Tibial nerve (tissue), 4 donors: Measurements from ENCODE around the gene ARMC3. TPM values are rescaled to one million over a fixed set of nuclear protein-coding genes. Genes with fewer than 3 reads are reported as not detected.

Experiments
- DNase-seq, 2 donors: peaks; one replicate each; pipeline ENCODE4 v3.0.0-alpha.2; 2019; ENCODE audit warnings: low spot score in 2 of 2
- H3K27ac ChIP-seq, 4 donors: fragments of 200-600 bp; sonication (generic) in 3 of 4; one replicate each; pipeline ENCODE4 v1.5.1; 2017 to 2019; ENCODE audit warnings: mild to moderate bottlenecking in 1 of 4
- H3K27me3 ChIP-seq, 2 donors: fragments of 200-600 bp; sonication (generic) in 1 of 2; one replicate each; pipeline versions ENCODE4 v1.5.1 to v1.6.0; 2017 to 2019
- H3K36me3 ChIP-seq, 3 donors: fragments of 200-600 bp; sonication (generic); one replicate each; pipeline ENCODE4 v1.5.1; 2018 to 2019
- H3K4me1 ChIP-seq, 4 donors: fragments of 200-600 bp; sonication (generic) in 3 of 4; one replicate each; pipeline ENCODE4 v1.5.1; 2017 to 2019
- H3K4me3 ChIP-seq, 4 donors: fragments of 200-600 bp; sonication (generic) in 3 of 4; one replicate each; pipeline ENCODE4 v1.5.1; 2017 to 2019; ENCODE audit warnings: mild to moderate bottlenecking in 1 of 4, moderate library complexity in 1 of 4
- H3K9me3 ChIP-seq, 4 donors: fragments of 200-600 bp; sonication (generic) in 3 of 4; one replicate each; pipeline ENCODE4 v1.5.1; 2017 to 2019
- CTCF ChIP-seq, 5 experiments: fragments of 200-600 bp in 3 of 5; fragments of 450-650 bp in 2 of 5; sonication (generic) in 3 of 5; IDR thresholded peaks; one replicate each; pipeline ENCODE4 v1.5.1; 2016 to 2019; ENCODE audit warnings: antibody characterized with exemption in 5 of 5, mild to moderate bottlenecking in 3 of 5, moderate library complexity in 2 of 5
- EP300 ChIP-seq, 2 donors: sonication (generic); formaldehyde crosslinking; IDR thresholded peaks; one replicate each; pipeline ENCODE4 v1.6.1; 2017; ENCODE audit warnings: antibody characterized with exemption in 2 of 2, mild to moderate bottlenecking in 1 of 2
- POLR2A ChIP-seq, 2 donors: fragments of 450-650 bp; IDR thresholded peaks; one replicate each; pipeline ENCODE4 v1.6.1; 2017; ENCODE audit warnings: antibody characterized with exemption in 2 of 2, mild to moderate bottlenecking in 2 of 2, moderate library complexity in 2 of 2
- WGBS, 2 donors: methylation state at CpG; one replicate each; pipeline ENCODE4 v1.1.5; 2018; 5-methylcytosine and 5-hydroxymethylcytosine counted together
- total RNA-seq, 4 donors: library from RNA; depleted of rRNA; stranded (reverse); fragments of >200 nt; gene quantifications; one replicate each; pipeline ENCODE4 v1.1.0, GENCODE V29; 2016

ARMC3 gene
- total RNA-seq, 4 donors from 2014 or later = 0.44 to 3.9 TPM; not detected in 2

- no peaks in the 10 kb centered on the region for H3K4me1 ChIP-seq
- TF ChIP-seq EP300 (IDR thresholded peaks at IDR 0.05) (no peak), POLR2A (IDR thresholded peaks at IDR 0.05) (no peak), CTCF (IDR thresholded peaks at IDR 0.05) (no peak)
- H3K27me3 ChIP-seq = no peaks in the 10 kb centered on the region
- 43 to 56% methylated on average over 3 of the region's 3 CpGs for WGBS, 2 donors
- no peak overlapping the region for H3K4me3 ChIP-seq
- H3K27ac ChIP-seq = no peak overlapping the region
- no peaks in the 10 kb centered on the region for H3K36me3 ChIP-seq
- DNase-seq = no peak
- H3K9me3 ChIP-seq = peaks cover 0 to 7% (median 0%) of the 10 kb centered on the region in 4 donors
Observed at GRCh38 chr10:23016636-23017035, 88.8 kb downstream of the ARMC3 start.

GRCh38 chr10:23019633-23020032 lies 91.8 kb downstream of the ARMC3 start:
- Histone ChIP-seq H3K9me3 (peaks cover 0 to 25% (median 2%) of the 10 kb centered on the region in 4 donors), H3K27ac (no peak overlapping the region), H3K4me3 (no peak overlapping the region), H3K36me3 (no peaks in the 10 kb centered on the region), H3K4me1 (no peaks in the 10 kb centered on the region), H3K27me3 (no peaks in the 10 kb centered on the region)
- TF ChIP-seq CTCF (IDR thresholded peaks at IDR 0.05) (no peak), EP300 (IDR thresholded peaks at IDR 0.05) (no peak)
- DNase-seq = no peak
- WGBS, 2 donors = 68 to 79% methylated on average over 6 of the region's 6 CpGs

GRCh38 chr10:23021430-23021829 lies 93.6 kb downstream of the ARMC3 start:
- Histone ChIP-seq H3K4me3 (no peak overlapping the region), H3K9me3 (peaks cover 0 to 25% (median 2%) of the 10 kb centered on the region in 4 donors), H3K36me3 (no peaks in the 10 kb centered on the region), H3K4me1 (no peaks in the 10 kb centered on the region), H3K27me3 (no peaks in the 10 kb centered on the region), H3K27ac (no peak overlapping the region)
- TF ChIP-seq POLR2A (IDR thresholded peaks at IDR 0.05) (no peak), CTCF (IDR thresholded peaks at IDR 0.05) (no peak), EP300 (IDR thresholded peaks at IDR 0.05) (no peak)
- no peak for DNase-seq
- WGBS, 2 donors = 86 to 89% methylated on average over 2 of the region's 2 CpGs

GRCh38 chr10:23024002-23024401 lies 96.1 kb downstream of the ARMC3 start:
- no peak for TF ChIP-seq CTCF (IDR thresholded peaks at IDR 0.05)
- TF ChIP-seq POLR2A (IDR thresholded peaks at IDR 0.05) = no peak
- no peak for TF ChIP-seq EP300 (IDR thresholded peaks at IDR 0.05)
- no peak overlapping the region for H3K4me3 ChIP-seq
- no peak for DNase-seq

GRCh38 chr10:23031318-23031717 lies 103.5 kb downstream of the ARMC3 start:
- Histone ChIP-seq H3K36me3 (no peaks in the 10 kb centered on the region), H3K4me1 (no peaks in the 10 kb centered on the region), H3K9me3 (peaks cover 0 to 13% (median 0%) of the 10 kb centered on the region in 4 donors), H3K27ac (no peak overlapping the region), H3K27me3 (no peaks in the 10 kb centered on the region), H3K4me3 (no peak overlapping the region)
- DNase-seq = no peak
- WGBS, 2 donors = 67 to 72% methylated on average over 3 of the region's 3 CpGs
- TF ChIP-seq POLR2A (IDR thresholded peaks at IDR 0.05) (no peak), CTCF (IDR thresholded peaks at IDR 0.05) (no peak)

More at GRCh38 chr10:23024002-23024401, 96.1 kb downstream of the ARMC3 start:
- Histone ChIP-seq H3K27me3 (no peaks in the 10 kb centered on the region), H3K36me3 (no peaks in the 10 kb centered on the region), H3K27ac (no peak overlapping the region), H3K9me3 (peaks cover 0 to 27% (median 2%) of the 10 kb centered on the region in 4 donors), H3K4me1 (no peaks in the 10 kb centered on the region)
- WGBS, 2 donors = 91 to 93% methylated on average over 2 of the region's 2 CpGs
